ENCODE data around the gene PDGFB.

Gene PDGFB

DNA sequence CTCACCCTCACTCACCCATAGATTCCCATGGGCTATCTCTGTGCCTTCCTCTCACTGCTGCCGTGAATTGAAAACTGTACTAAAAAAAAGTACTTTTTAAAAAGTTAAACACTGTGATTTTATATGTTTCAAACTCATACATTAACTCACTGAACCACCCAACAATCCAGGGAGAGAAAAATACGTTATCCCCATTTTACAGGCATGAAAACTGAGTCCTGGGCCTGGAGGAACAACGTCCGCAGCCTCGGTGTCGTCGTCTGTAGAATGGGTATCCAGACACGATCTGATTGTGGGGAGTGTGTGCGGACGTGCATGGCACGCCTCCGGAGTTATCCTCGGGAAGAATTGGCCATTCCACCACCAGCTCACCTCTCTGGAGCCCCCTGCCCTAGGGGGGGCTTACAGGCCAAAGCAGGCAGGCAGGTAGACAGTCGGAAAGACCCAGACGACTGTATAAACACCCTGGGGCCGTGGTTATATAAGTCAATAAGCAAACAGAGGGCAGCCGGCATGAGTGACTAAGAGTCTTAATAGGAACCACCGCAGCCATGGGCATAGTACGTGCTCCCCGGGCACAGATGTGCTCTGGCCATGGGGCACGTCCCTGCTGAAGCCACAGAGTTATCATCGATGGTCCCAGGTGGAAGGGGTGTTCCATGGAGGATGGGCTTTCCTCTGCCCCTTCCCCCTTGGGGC lies 7.1 kb upstream of the PDGFB start:
- no peaks in the 10 kb centered on the region for H3K36me3 ChIP-seq
- H3K27me3 ChIP-seq: peaks cover 98% of the 10 kb centered on the region
- TF ChIP-seq, protein P1, sequence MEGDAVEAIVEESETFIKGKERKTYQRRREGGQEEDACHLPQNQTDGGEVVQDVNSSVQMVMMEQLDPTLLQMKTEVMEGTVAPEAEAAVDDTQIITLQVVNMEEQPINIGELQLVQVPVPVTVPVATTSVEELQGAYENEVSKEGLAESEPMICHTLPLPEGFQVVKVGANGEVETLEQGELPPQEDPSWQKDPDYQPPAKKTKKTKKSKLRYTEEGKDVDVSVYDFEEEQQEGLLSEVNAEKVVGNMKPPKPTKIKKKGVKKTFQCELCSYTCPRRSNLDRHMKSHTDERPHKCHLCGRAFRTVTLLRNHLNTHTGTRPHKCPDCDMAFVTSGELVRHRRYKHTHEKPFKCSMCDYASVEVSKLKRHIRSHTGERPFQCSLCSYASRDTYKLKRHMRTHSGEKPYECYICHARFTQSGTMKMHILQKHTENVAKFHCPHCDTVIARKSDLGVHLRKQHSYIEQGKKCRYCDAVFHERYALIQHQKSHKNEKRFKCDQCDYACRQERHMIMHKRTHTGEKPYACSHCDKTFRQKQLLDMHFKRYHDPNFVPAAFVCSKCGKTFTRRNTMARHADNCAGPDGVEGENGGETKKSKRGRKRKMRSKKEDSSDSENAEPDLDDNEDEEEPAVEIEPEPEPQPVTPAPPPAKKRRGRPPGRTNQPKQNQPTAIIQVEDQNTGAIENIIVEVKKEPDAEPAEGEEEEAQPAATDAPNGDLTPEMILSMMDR (IDR thresholded peaks at IDR 0.05): no peak
- H3K27ac ChIP-seq: no peak overlapping the region
- no peaks in the 10 kb centered on the region for H3K9me3 ChIP-seq
- H3K4me1 ChIP-seq (ENCODE audit: control insufficient read depth in 1 of 2, insufficient read depth in 1 of 2, low read depth in 1 of 2, low read length in 1 of 2): no peaks in the 10 kb centered on the region
- no peak overlapping the region for H3K4me3 ChIP-seq (ENCODE audit: low read depth in 1 of 2, low read length in 1 of 2)

DNA sequence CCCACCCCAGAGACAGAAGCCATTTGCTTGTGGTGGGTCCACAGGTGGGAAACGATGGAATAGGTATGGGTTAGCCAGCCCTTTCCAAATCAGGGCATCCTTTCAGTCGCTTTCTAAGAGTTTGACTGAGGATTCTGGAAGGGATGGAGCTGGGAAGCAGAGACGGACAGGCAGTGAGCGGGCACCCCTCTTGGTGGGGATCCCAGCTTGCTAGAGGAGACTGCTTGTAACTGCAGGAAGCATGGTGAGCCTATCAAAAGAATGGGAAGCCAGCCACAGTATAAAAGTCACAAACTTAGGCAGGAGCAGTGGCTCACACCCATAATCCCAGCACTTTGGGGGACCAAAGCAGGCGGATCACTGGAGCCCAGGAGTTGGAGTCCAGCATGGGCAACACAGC lies 6.1 kb upstream of the PDGFB start:
- Histone ChIP-seq H3K9me3 (no peaks in the 10 kb centered on the region), H3K4me3 (ENCODE audit: low read depth in 1 of 2, low read length in 1 of 2) (no peak overlapping the region), H3K27me3 (peaks cover 98% of the 10 kb centered on the region), H3K36me3 (no peaks in the 10 kb centered on the region), H3K4me1 (ENCODE audit: control insufficient read depth in 1 of 2, insufficient read depth in 1 of 2, low read depth in 1 of 2, low read length in 1 of 2) (no peaks in the 10 kb centered on the region), H3K27ac (no peak overlapping the region)
- TF ChIP-seq, protein P1 (IDR thresholded peaks at IDR 0.05): no peak

DNA sequence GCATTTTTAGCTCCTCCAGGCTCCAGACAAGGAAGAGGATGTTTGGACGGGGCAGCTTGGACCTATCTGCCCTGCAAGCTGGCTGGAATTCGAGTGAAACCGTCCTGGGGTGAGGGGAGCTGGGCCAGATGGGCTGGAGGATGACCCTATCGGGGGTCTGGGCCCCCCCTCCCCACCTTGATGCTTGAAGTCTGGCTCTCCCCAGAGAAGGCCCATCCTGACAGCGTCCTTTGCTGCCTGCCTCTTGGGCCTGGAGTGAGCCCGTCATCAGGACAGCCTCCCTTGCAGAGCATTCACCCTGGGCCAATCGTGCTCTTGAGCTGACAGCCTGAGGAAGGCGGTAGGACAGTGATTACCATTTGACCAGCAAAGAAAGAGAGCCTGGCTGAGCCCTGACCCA lies 5.3 kb upstream of the PDGFB start:
- Histone ChIP-seq H3K27me3 (peaks cover 98% of the 10 kb centered on the region), H3K4me3 (ENCODE audit: low read depth in 1 of 2, low read length in 1 of 2) (no peak overlapping the region), H3K4me1 (ENCODE audit: control insufficient read depth in 1 of 2, insufficient read depth in 1 of 2, low read depth in 1 of 2, low read length in 1 of 2) (no peaks in the 10 kb centered on the region), H3K36me3 (no peaks in the 10 kb centered on the region), H3K27ac (no peak overlapping the region), H3K9me3 (no peaks in the 10 kb centered on the region)
- TF ChIP-seq, protein P1 (IDR thresholded peaks at IDR 0.05): no peak

DNA sequence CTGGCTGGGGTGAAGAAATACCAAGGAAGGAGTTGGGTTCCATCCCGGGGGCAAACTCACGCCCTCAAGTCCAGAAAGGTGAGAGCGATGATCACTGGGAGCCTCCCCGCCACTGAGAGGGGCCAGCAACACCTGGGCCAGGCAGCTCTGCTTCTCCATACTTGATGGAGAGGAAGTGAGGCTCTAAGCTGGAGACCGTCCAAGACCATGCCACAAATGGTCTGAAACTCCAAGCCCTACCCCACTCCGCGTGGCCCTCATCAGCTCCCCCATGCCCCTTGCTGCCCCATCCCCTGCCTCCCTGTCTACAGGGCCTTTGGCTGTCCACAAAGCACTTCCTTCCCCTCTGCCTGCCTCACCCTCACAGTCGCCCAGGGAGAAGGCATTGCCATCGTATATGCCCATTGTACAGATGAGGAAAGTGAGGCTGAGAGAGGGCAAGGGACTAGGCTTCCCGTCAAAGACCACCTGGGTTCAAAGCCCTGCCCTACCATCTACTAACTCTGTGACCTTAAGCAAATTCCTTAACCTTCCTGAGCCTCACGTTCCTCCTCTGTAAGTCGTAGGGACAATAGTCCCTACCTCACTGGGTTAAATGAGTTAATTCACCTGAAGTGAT lies 4.4 kb upstream of the PDGFB start:
- no peaks in the 10 kb centered on the region for H3K9me3 ChIP-seq
- no peaks in the 10 kb centered on the region for H3K36me3 ChIP-seq
- H3K27me3 ChIP-seq: peaks cover 98% of the 10 kb centered on the region
- H3K4me1 ChIP-seq (ENCODE audit: control insufficient read depth in 1 of 2, insufficient read depth in 1 of 2, low read depth in 1 of 2, low read length in 1 of 2): no peaks in the 10 kb centered on the region
- H3K27ac ChIP-seq: no peak overlapping the region
- TF ChIP-seq, protein P1 (IDR thresholded peaks at IDR 0.05): no peak
- no peak overlapping the region for H3K4me3 ChIP-seq (ENCODE audit: low read depth in 1 of 2, low read length in 1 of 2)

DNA sequence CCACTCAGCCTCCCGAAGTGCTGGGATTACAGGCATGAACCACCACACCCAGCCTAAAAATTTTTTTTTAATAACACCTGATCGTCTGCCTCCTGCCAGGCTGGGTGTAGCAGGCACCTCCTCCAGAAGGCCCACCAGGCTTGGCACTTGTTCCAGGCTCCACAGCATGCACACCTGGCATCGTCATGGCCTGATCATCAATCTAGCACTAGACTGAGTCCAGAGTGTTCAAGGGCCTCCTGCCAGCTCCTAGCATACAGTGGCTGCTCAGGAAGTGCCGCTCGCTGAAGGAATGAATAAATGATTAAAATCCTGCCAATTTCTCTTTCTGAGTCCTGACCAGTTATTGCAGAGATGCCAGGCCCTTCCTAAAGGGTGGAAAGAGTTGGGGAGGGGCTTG lies 3.5 kb upstream of the PDGFB start:
- no peaks in the 10 kb centered on the region for H3K9me3 ChIP-seq
- no peak overlapping the region for H3K27ac ChIP-seq
- no peaks in the 10 kb centered on the region for H3K36me3 ChIP-seq
- H3K4me1 ChIP-seq (ENCODE audit: control insufficient read depth in 1 of 2, insufficient read depth in 1 of 2, low read depth in 1 of 2, low read length in 1 of 2): no peaks in the 10 kb centered on the region
- peaks cover 98% of the 10 kb centered on the region for H3K27me3 ChIP-seq
- no peak overlapping the region for H3K4me3 ChIP-seq (ENCODE audit: low read depth in 1 of 2, low read length in 1 of 2)
- TF ChIP-seq, protein P1 (IDR thresholded peaks at IDR 0.05): no peak

All from neutrophil (primary cell).